Ovary (tissue), 3 donors: ENCODE data around the gene PAQR5.

Experiments used
- CTCF ChIP-seq, 3 donors: fragments of 450-650 bp in 2 of 3; fragments of 200-600 bp in 1 of 3; IDR thresholded peaks; one replicate each; pipeline versions ENCODE4 v1.5.1 to v1.8.0; 2016 to 2022; ENCODE audit warnings: antibody characterized with exemption in 3 of 3, mild to moderate bottlenecking in 1 of 3
- POLR2A ChIP-seq: fragments of 450-650 bp; IDR thresholded peaks from one replicate; pipeline ENCODE4 v1.6.1; 2017; ENCODE audit warnings: antibody characterized with exemption, mild to moderate bottlenecking, moderate library complexity
- donor health status: DM: no; HTN: no; CAD: no.

GRCh38 chr15:69313432-69314000, 14.8 kb downstream of the PAQR5 start:
- TF ChIP-seq CTCF (IDR thresholded peaks at IDR 0.05) (no peak), POLR2A (no peak)
